Liver (tissue), 9 donors: ENCODE results near the gene TYW1. TPM values are rescaled to one million over a fixed set of nuclear protein-coding genes. Genes with fewer than 3 reads are reported as not detected.
"Not testable (repeated sequence)": the region's sequence is repeated elsewhere in the genome, so short reads cannot be mapped to it uniquely, and the experiment has no call there.

Experiments used
- DNase-seq: peaks from one replicate; pipeline ENCODE4 v3.0.0-alpha.2; 2017; ENCODE audit warnings: low spot score
- H3K27ac ChIP-seq, 2 donors: one replicate each; pipeline ENCODE4 v1.7.0; 2013; ENCODE audit warnings: inconsistent platforms in 2 of 2, low read length in 2 of 2, control low read depth in 1 of 2, low read depth in 1 of 2, mild to moderate bottlenecking in 1 of 2
- H3K27me3 ChIP-seq, 4 donors: one replicate each; pipeline versions ENCODE4 v1.6.1 to v1.7.0; 2013; ENCODE audit warnings: low read length in 3 of 4, inconsistent platforms in 1 of 4, mild to moderate bottlenecking in 1 of 4, moderate library complexity in 1 of 4; ENCODE audit not compliant: control insufficient read depth in 4 of 4, insufficient read depth in 4 of 4
- H3K36me3 ChIP-seq, 4 donors: one replicate each; pipeline versions ENCODE4 v1.6.1 to v1.7.0; 2013; ENCODE audit warnings: low read length in 3 of 4, mild to moderate bottlenecking in 3 of 4, low read depth in 1 of 4, moderate library complexity in 1 of 4; ENCODE audit not compliant: control insufficient read depth in 4 of 4, insufficient read depth in 3 of 4
- H3K4me1 ChIP-seq, 4 donors: one replicate each; pipeline versions ENCODE4 v1.6.1 to v1.7.0; 2013; ENCODE audit warnings: low read length in 3 of 4, mild to moderate bottlenecking in 3 of 4, moderate library complexity in 1 of 4; ENCODE audit not compliant: control insufficient read depth in 4 of 4, insufficient read depth in 4 of 4
- H3K4me3 ChIP-seq, 3 donors: one replicate each; pipeline versions ENCODE4 v1.6.1 to v1.7.0; 2013; ENCODE audit warnings: low read length in 3 of 3, control low read depth in 1 of 3, low read depth in 1 of 3, mild to moderate bottlenecking in 1 of 3
- H3K9ac ChIP-seq, 2 donors: one replicate each; pipeline ENCODE4 v1.7.0; 2013; ENCODE audit warnings: low read length in 2 of 2, mild to moderate bottlenecking in 2 of 2, moderate library complexity in 2 of 2, control low read depth in 1 of 2, low read depth in 1 of 2
- H3K9me3 ChIP-seq, 4 donors: one replicate each; pipeline versions ENCODE4 v1.6.1 to v1.7.0; 2013; ENCODE audit warnings: low read length in 3 of 4; ENCODE audit not compliant: control insufficient read depth in 4 of 4
- HNF4A ChIP-seq, 2 donors: conservative IDR thresholded peaks; 2 replicates each; pipeline ENCODE4 v1.6.1; 2016; ENCODE audit warnings: antibody characterized with exemption in 2 of 2, mild to moderate bottlenecking in 2 of 2
- NR2F2 ChIP-seq: IDR thresholded peaks from 2 replicates; pipeline ENCODE4 v1.6.1; 2016; ENCODE audit warnings: antibody characterized with exemption
- WGBS: extraction: QIAGEN DNeasy Blood & Tissue Kit; methylation state at CpG from one replicate; pipeline ENCODE4 v1.1.7; 2013; 5-methylcytosine and 5-hydroxymethylcytosine counted together
- polyA plus RNA-seq, 2 donors: library from polyadenylated mRNA; stranded (reverse) in 1 of 2; unstranded in 1 of 2; fragments of 200-250 nt in 1 of 2; fragments of >200 nt in 1 of 2; fragmentation: Nextera tagmentation in 1 of 2; extraction: Ambion mirVana in 1 of 2; gene quantifications; one replicate each; pipeline versions ENCODE4 v1.2.1 to v1.2.3, GENCODE V29; 2013 to 2015
- total RNA-seq, 2 donors: library from RNA; depleted of rRNA; stranded (reverse); fragments of >200 nt; gene quantifications; one replicate each; pipeline ENCODE4 v1.2.3, GENCODE V29; 2014
- donor health status: healthy.
- donor health status: healthy.
- donor health status: healthy.
- donor health status: healthy.
- donor health status: healthy.

Gene TYW1
- total and polyA plus RNA-seq, 4 donors = 6.7 to 16.6 (median 9.9) TPM

DNA sequence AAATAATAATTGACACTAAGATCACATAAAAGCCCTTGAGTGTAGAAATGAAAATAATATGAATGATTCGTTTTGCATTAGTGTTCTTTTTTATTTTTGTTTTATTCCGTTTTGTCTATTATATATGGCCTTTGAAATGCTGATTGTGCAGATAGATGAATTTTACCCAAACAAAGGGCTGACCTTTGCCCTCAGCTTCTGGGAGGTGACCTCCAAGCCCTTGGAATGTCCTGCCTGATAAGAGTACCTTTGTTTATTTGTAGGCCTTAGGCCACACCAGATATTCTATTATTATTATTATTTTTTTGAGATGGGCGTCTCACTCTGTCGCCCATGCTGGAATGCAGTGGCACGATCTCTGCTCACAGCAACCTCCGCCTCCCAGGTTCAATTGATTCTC is 230.3 kb downstream of the TYW1 start:
- WGBS = 88% methylated on average over 6 of the region's 6 CpGs
- not testable (repeated sequence) for H3K9ac ChIP-seq, H3K27ac ChIP-seq, H3K9me3 ChIP-seq, H3K4me3 ChIP-seq, DNase-seq, H3K4me1 ChIP-seq, H3K27me3 ChIP-seq, H3K36me3 ChIP-seq
- peak; percentile 81 for TF ChIP-seq NR2F2

DNA sequence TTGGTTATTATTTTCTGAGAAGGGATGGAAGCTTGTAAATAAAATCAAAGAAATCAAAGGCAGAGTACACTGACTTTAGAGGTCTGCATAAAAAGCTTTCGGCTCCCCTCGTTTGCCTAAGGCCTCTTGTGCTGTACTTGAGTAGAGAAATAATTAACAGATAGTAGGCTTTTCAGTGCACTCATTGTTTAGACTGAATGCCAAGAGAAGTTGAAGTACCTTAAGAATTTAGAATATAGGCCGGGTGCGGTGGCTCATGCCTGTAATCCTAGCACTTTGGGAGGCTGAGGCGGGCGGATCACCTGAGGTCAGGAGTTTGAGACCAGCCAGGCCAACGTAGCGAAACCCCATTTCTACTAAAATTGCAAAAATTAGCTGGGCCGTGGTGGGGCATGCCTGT is 232.4 kb downstream of the TYW1 start:
- not testable (repeated sequence) for H3K4me1 ChIP-seq, H3K27ac ChIP-seq, H3K27me3 ChIP-seq, H3K9me3 ChIP-seq, DNase-seq, H3K36me3 ChIP-seq, H3K4me3 ChIP-seq, H3K9ac ChIP-seq
- 98% methylated on average over 9 of the region's 9 CpGs for WGBS

DNA sequence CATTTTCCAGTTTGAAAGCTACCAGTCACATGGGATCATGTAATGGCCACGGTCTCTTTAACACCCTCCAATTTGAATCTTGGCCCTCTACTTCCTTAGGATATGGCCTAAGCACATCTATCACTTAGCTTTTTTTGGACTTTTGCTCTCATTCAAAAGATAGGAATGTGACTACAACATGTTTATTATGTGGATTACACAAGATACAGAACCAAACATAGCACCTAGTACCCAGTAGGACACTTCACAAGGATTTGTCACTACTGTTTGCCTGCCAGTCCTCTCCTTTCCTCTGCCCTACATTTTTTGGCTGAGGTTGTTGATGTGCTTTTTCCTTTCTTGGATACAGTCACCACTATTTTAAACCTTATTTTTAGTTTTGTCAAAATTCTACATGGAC is 233.4 kb downstream of the TYW1 start:
- peak in 1 of 2 donors; percentile 24 for TF ChIP-seq HNF4A (conservative IDR thresholded peaks at IDR 0.05)
- not testable (repeated sequence) for H3K36me3 ChIP-seq, H3K9me3 ChIP-seq, H3K4me1 ChIP-seq, H3K27me3 ChIP-seq, H3K4me3 ChIP-seq, DNase-seq, H3K9ac ChIP-seq, H3K27ac ChIP-seq
- 74% methylated on average over 1 of the region's 1 CpG for WGBS

DNA sequence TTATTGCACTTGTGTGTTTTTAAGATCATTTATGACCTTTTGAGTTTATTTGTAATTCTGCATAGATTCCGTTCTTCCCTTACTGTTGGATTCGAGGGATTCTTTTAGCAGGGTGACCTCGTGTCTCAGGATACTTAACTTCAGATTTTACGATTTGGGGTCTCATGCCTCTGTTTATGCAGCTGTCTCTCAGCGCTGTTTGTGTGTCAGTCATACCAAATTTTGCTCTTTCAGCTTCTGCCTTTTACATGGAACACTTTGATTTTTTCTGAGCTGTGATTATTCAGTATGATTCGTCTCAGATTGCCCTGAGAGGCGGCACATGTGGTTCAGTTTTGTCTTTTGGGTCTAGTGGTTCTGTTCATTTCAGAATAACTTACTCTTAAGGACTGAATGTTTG is 236.9 kb downstream of the TYW1 start:
- WGBS = 97% methylated on average over 7 of the region's 7 CpGs
- not testable (repeated sequence) for H3K9ac ChIP-seq, H3K4me3 ChIP-seq, H3K27ac ChIP-seq, H3K9me3 ChIP-seq, DNase-seq, H3K36me3 ChIP-seq, H3K27me3 ChIP-seq, H3K4me1 ChIP-seq

DNA sequence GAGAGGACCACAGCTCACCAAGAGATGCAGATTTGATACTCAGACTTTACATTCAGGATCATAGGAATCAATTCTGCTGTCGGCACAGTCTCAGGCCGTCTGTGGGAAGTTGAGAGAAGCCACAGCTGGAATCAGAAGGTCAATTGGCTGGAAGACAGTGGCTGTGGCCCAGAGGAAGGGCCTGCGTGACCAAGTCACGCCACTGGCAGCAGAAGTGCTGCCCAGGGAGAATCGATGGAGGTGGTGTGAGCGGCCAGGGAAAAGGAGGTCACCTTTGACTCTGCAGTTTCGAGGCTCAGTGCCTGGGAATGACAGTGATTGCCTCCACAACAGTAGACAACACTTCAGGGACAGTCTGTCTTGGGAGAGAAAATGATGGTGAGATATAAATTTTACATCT is 239.6 kb downstream of the TYW1 start:
- H3K27me3 ChIP-seq, H3K9ac ChIP-seq, H3K4me3 ChIP-seq, H3K4me1 ChIP-seq, H3K36me3 ChIP-seq, H3K27ac ChIP-seq, H3K9me3 ChIP-seq, DNase-seq: not testable (repeated sequence)
- 79% methylated on average over 7 of the region's 7 CpGs for WGBS
- TF ChIP-seq NR2F2 = peak; percentile 42

DNA sequence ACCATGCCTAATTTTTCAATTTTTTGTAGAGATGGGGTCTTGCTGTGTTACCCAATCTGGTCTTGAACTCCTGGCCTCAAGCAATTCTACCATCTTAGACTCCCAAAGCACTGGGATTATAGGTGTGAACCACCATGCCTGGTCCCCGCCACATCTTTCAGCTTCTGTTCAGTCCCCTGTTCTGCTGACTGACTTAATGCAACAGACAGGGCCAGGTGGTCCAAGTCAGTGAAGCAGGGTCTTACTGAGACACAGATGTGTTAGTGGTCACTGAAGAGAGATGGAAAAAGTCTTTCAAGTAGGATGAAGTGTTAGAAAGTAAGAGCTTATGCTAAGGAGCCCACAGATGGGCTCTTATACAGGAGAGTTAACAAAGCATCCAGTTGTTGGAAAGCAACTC is 246.2 kb downstream of the TYW1 start:
- not testable (repeated sequence) for H3K36me3 ChIP-seq, H3K9me3 ChIP-seq, H3K4me1 ChIP-seq, H3K9ac ChIP-seq, H3K4me3 ChIP-seq, H3K27ac ChIP-seq, DNase-seq, H3K27me3 ChIP-seq
- 100% methylated on average over 1 of the region's 1 CpG for WGBS

DNA sequence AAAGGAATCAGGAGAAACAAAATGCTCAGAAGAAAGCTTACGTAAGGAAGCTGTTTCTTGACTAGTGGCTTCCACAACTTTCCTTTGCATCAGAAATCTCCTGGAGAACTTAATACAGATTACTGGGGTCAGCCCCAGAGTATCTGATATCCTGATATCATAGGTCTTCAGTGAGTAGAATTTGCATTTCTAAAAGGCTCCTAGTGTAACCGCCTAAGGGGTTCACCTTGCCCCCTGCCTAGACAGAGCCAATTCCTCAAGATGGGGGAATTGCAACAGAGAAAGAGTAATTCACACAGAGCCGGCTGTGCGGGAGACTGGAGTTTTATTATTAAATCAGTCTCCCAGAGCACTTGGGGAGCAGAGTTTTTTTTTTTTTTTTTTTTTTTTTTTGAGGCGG is 251.7 kb downstream of the TYW1 start:
- H3K9me3 ChIP-seq, H3K27me3 ChIP-seq, H3K27ac ChIP-seq, H3K4me3 ChIP-seq, H3K4me1 ChIP-seq, H3K9ac ChIP-seq, H3K36me3 ChIP-seq, DNase-seq: not testable (repeated sequence)
- 98% methylated on average over 4 of the region's 5 CpGs for WGBS
